Measurements from ENCODE around the gene MCOLN3.

- TF ChIP-seq CTCF (IDR thresholded peaks at IDR 0.05; ENCODE audit: low read depth, low read length) (no peak), POLR2A (IDR thresholded peaks at IDR 0.05; ENCODE audit: extremely low read depth, insufficient read length) (no peak), MYC (IDR thresholded peaks at IDR 0.05; ENCODE audit: low read depth, low read length) (no peak), MAX (IDR thresholded peaks at IDR 0.05; ENCODE audit: low read depth, low read length) (no peak)
These were observed 32.5 kb downstream of the MCOLN3 start for GRCh38 chr1:85015826-85016225.
